NCI-H345 (cell line): ENCODE data around the gene SFMBT1.

ENCODE experiments used
- DNase-seq: peaks from one replicate; lab custom pipeline; 2025; lab: John Stamatoyannopoulos, UW

SFMBT1 gene

GRCh38 chr3:52998771-52999513 lies 46.9 kb downstream of the SFMBT1 start:
- no peak for DNase-seq

DNA sequence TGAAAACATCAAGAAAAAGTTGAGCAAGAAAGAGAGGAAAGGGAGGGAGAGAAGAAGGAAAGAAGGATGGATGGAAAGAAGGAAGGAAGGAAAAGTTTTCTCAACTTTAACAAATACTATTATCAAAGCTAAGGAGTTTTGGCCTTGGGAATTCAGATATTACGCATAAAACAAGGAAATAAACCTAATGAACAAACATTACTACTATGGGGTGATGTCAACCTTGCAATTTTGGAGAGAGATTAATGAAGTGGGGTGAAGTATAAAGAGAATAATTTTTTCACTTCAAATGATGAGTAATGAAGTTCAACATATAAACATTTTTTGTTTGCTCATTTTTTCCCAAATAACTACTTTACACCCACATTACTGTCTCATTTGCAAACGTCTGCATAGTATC lies 55.2 kb downstream of the SFMBT1 start:
- no peak for DNase-seq

DNA sequence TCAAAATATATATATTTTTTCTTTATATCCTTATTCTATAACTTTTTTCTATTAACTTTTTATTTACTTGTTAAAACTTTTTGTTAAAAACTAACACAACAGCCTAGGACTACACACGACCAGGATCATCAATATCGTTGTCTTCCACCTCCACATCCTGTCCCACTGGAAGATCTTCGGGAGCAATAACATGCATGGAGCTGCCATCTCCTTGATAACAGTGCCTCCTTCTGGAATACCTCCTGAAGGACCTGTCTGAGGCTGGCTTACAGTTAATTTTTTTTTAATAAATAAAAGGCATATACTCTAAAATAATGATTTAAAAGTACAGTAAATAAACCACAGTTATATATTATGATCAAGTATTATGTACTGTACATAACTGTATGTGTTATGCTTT lies 58.9 kb downstream of the SFMBT1 start:
- no peak for DNase-seq

DNA sequence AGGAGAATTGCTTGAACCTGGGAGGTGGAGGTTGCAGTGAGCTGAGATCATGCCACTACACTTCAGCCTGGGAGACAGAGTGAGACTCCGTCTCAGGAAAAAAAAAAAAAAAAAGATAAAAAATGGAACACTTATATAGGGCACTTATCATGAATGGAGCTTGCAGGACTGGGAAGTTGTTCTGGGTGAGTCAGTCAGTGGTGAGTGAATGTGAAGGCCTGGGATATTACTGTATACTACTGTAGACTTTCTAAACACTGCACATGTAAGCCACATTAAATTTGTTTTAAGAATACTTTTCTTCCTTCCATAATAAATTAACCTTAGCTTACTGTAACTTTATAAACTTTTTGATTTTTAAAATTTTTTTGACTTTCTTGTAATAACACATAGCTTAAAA lies 59.8 kb downstream of the SFMBT1 start:
- DNase-seq = no peak

GRCh38 chr3:52983828-52984227 lies 62.0 kb downstream of the SFMBT1 start:
- DNase-seq = no peak

GRCh38 chr3:52983336-52983807 lies 62.5 kb downstream of the SFMBT1 start:
- no peak for DNase-seq

GRCh38 chr3:52982839-52983238 lies 63.0 kb downstream of the SFMBT1 start:
- no peak for DNase-seq

GRCh38 chr3:52979190-52979983 lies 66.5 kb downstream of the SFMBT1 start:
- no peak for DNase-seq

DNA sequence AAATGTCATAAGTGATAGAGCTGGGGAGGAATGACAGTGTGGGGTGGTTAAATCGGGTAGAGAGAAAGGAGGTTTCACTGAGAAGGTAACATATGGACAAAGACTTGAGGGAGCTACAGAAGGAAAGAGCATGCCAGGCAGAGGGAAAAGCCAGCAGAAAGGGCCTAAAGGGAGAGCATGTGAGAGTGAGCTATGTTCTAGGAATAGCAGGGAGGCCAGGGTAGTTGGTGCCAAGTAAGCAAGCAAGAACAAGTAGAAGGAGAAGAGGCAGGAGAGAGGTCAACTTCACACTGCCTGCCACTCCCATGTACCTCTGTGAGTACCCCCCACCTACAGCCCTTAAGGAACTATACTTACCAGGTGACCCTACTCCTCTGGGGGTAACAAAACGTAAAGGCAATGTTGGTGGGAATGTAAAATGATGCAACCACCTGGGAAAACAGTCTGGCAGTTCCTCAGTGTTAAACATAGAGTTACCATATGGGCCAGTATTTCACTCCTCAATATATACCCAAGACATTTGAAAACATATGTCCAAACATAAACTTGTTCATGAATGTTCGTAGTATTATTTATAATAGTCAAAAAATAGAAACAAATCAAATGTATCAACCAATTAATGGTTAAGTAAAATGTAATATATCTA lies 67.6 kb downstream of the SFMBT1 start:
- DNase-seq = no peak

- no peak for DNase-seq
Measured at GRCh38 chr3:52973806-52974205, 72.1 kb downstream of the SFMBT1 start.

DNA sequence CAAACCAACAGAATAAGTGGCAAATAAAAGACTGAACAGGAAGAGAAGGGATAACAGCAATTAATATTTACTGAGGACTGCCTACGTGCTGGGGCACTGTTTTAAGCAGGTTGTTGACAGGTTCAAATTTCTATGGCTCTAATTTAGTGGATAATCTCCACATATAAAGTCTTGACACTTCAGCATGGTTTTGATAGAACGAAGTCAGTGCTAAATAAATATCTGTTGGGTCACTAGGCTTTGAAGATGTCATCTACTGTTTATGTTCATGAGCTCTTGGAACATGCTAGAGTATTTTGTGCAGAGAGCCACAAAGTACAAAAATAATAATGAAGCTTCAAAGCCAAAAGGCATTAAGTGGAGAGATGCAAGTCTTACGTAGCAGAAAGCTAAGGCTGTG lies 74.0 kb downstream of the SFMBT1 start:
- DNase-seq = no peak

- DNase-seq = no peak
Measured at GRCh38 chr3:52967398-52967797, 78.5 kb downstream of the SFMBT1 start.

GRCh38 chr3:52962160-52962559 lies 83.7 kb downstream of the SFMBT1 start:
- DNase-seq = no peak

DNA sequence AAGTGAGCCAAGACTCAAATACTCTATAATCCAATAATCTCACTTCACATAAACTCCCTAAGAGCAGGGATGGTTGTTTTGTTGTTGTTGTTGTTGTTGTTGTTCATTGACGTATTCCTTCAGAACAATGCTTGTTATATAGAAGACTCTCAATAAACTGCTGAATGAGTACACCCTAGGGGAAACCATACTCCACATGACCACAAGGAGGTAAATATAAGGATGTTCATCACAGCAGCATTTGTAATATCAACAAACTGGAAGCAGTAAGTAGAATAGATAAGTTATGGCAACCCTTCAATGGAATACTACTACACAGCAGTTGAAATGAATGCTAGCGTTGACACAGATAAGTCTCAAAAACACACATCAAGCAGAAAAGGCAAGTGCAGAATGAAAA lies 86.1 kb downstream of the SFMBT1 start:
- DNase-seq = no peak

GRCh38 chr3:52939600-52939999 lies 106.3 kb downstream of the SFMBT1 start:
- DNase-seq = no peak

- DNase-seq = peak; percentile 1
Measured at GRCh38 chr3:52934630-52935530, 111.0 kb downstream of the SFMBT1 start.

DNA sequence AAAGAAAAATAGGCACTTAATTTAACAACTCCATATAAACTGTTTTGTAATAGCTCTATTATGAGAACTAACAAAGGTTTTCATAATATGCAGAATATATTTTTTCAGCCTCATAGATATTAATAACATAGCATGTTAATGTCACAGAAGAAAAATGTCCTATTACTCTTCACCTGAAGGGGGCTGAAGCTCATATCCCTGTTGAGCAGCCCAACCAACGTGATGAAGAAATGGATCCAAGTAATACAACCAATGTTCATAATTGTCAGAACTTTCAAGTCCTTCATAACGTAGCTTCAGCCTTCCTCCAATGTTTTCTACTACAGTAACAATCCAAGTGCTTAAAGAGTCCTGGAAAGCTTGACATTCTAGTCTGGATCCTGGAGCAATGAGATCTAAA lies 114.0 kb downstream of the SFMBT1 start:
- DNase-seq = no peak

DNA sequence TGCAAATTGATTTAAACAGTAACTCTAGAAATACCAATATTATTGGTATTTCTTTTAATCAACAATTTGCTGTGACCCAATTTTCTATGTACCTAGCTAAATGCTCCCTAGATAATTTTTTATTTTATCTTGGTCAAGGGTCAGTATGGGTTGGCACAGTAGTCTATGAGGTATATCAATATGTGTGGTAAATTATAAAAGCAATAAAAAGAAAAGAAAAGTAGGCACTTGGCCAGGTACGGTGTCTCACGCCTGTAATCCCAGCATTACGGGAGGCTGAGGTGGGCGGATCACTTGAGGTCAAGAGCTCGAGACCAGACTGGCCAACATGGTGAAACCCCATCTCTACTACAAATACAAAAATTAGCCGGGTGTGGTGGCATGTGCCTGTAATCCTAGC lies 114.5 kb downstream of the SFMBT1 start:
- DNase-seq = no peak

GRCh38 chr3:52930748-52931147 lies 115.1 kb downstream of the SFMBT1 start:
- no peak for DNase-seq

GRCh38 chr3:52926554-52926953 lies 119.3 kb downstream of the SFMBT1 start:
- DNase-seq = no peak

DNA sequence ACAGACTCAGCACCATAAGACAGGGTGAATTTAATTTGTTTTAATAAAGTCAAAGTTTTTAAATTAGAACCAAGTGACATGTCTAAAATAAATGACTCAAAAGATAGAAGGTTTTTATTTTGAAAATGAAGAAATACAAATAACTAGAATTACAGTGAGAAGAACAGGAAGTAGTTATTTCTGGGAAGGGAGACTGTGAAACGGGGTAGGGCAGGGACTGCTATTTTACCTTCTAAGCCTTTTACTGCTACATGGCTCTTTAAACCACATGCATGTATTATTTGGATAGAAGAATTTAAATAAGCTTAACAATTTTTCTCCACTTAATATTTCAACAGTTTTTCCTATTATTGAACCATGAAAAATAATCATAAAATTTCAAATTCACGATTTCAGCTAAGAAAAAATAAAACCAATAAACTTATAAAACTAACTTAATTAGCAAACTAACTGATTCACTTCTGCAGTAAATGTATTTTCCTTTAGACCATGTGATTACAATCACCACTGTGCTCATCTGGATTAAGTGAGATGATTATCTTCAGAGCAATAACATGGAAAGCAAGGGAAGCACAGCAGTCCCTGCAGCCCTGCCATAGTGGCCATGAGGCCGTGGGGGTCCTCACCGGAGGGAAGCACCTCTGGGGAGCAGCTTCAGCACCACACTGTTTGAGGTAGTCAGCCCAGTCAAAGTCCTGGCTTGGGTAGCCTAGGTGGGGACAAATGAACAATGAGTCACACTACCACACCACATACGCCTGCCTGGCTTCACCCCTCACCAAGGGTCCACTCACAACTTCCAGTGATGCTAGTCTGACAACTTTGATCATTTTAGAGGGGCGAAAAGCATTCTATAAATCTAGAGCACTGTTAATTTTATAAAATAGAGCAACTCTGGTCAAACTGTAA lies 120.2 kb downstream of the SFMBT1 start:
- no peak for DNase-seq
